ENCODE data around the gene MCC.

DNA sequence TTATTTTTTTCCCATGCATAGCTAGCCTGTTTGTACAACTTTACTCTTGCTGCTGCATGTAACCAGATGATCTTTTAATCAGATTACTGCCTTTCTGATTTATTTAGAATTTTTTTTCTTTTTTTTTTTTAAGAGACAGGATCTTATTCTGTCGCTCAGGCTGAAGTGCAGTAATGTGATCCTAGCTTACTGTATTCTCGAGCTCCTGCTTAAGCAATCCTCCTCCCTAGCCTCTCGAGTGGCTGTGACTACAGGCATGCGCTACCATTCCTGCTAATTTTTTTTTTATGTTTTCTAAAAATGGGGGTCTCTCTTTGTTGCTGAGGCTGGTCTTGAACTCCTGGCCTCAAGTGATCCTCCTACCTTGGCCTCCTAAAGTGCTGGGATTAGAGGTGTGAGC, 502.0 kb downstream of the MCC start:
- TF ChIP-seq SUZ12 (IDR thresholded peaks at IDR 0.05; ENCODE audit: extremely low read depth, insufficient read depth, insufficient read length) (no peak), YY1 (IDR thresholded peaks at IDR 0.05; ENCODE audit: insufficient read depth, insufficient read length) (no peak)
